ENCODE data around the gene FUZ.
A peak's percentile ranks its signal among the peaks of the same experiment; 100 is the strongest.

Gene FUZ

DNA sequence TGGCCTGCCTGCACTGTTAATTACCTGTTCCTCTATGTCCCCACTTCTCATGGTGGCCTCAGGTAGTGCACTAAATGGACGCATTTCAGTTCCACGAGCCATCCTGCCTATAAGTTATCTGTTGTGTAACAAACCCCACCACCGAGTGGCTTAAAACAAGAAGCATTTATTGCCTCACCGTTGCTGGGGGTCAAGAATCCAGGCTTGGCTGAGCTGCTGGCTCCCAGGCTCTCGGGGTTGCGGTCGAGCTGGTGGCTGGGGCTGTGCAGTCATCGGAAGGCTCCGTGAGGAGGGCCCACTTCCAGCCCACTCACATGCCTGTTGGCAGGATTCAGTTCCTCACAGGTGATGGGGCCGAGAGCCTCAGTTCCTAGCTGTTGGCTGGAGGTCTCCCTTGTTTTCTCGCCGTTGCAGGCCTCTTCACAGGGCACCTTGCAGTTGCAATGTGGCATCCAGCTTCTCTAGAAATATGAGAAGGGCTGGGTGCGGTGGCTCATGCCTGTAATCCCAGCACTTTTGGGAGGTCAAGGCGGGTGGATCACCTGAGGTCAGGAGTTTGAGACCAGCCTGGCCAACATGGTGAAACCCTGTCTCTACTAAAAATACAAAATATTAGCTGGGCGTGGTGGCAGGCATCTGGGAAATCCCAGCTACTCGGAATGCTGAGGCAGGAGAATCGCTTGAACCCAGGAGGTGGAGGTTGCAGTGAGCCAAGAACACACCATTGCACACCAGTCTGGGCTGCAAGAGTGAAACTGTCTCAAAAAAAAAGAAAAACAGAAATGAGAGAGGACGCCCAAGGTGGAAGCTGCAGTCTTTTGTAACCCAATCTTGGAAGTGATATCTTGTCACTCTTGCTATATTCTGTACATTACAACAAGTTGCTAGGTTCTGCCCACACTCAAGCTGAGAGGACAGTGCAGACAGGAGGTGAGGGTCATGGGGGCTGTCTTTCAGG is 31.3 kb upstream of the FUZ start:
- H3K18ac ChIP-seq (ENCODE audit: low read length), result no peak overlapping the region
- no peak overlapping the region for H2AFZ ChIP-seq (ENCODE audit: insufficient read depth, low read length, poor library complexity)
- no peaks in the 10 kb centered on the region for H3K9me3 ChIP-seq (ENCODE audit: insufficient read depth, low read depth, low read length)
- no peak overlapping the region for H3K4ac ChIP-seq (ENCODE audit: low read depth, low read length)
- H3K14ac ChIP-seq (ENCODE audit: low read length), result no peak overlapping the region
- peaks cover 0 to 4% of the 10 kb centered on the region in 2 experiments for H3K4me1 ChIP-seq (ENCODE audit: control insufficient read depth in 1 of 2, insufficient read depth in 2 of 2, low read length in 2 of 2)
- H3K9ac ChIP-seq (ENCODE audit: low read length), result no peak overlapping the region
- peak; percentile 43 to 48 for DNase-seq
- H3K4me2 ChIP-seq (ENCODE audit: low read length), result no peak overlapping the region
- H3K79me2 ChIP-seq (ENCODE audit: control insufficient read depth, insufficient read depth, low read length, poor library complexity), result no peaks in the 10 kb centered on the region
- WGBS (ENCODE audit: extremely low coverage, insufficient coverage, insufficient read length), result no CpG with 5 or more reads among the region's 18 CpGs
- no peak overlapping the region for H3K4me3 ChIP-seq (ENCODE audit: low read depth, low read length)
- H4K8ac ChIP-seq (ENCODE audit: low read depth, low read length), result no peak overlapping the region
- no peak overlapping the region for H4K91ac ChIP-seq (ENCODE audit: low read depth, low read length)
- no peaks in the 10 kb centered on the region for H3K27me3 ChIP-seq (ENCODE audit: insufficient read depth, low read length)
- peaks cover 16 to 18% of the 10 kb centered on the region in 2 experiments for H3K36me3 ChIP-seq (ENCODE audit: control insufficient read depth in 1 of 2, insufficient read depth in 2 of 2, low read length in 2 of 2)
- no peak overlapping the region for H2BK120ac ChIP-seq (ENCODE audit: insufficient read depth, low read length, poor library complexity)
- H4K12ac ChIP-seq (ENCODE audit: low read depth, low read length), result no peak overlapping the region
- H3K23ac ChIP-seq (ENCODE audit: low read length), result no peak overlapping the region
- no peak overlapping the region for H3K27ac ChIP-seq (ENCODE audit: low read depth, low read length)
- H2BK12ac ChIP-seq (ENCODE audit: low read length), result no peak overlapping the region
- no peak overlapping the region for H2BK5ac ChIP-seq (ENCODE audit: low read depth, low read length, poor library complexity)
- no peak overlapping the region for H2AK5ac ChIP-seq (ENCODE audit: low read length)
- no peaks in the 10 kb centered on the region for H3K79me1 ChIP-seq (ENCODE audit: low read length)

DNA sequence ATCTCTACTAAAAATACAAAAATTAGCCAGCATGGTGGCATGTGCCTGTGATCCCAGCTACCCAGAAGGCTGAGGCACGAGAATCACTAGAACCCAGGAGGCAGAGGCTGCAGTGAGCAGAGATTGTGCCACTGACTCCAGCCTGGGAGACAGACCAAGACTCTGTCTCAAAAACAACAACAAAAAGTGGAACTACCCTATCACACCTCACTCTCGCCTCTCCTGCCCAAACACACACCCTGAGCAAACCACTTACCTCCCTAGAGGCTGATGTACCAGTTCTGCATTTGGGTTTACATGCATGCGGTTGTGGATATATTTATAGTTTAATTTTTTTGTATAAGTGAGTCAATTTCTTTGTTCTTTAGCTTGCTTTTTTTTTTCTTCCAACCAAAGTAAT is 30.2 kb upstream of the FUZ start:
- Histone ChIP-seq H3K4me2 (ENCODE audit: low read length) (no peak overlapping the region), H4K12ac (ENCODE audit: low read depth, low read length) (no peak overlapping the region), H4K8ac (ENCODE audit: low read depth, low read length) (no peak overlapping the region), H2AK5ac (ENCODE audit: low read length) (no peak overlapping the region), H3K4me1 (ENCODE audit: control insufficient read depth in 1 of 2, insufficient read depth in 2 of 2, low read length in 2 of 2) (peaks cover 0 to 2% of the 10 kb centered on the region in 2 experiments), H3K23ac (ENCODE audit: low read length) (no peak overlapping the region), H3K9ac (ENCODE audit: low read length) (no peak overlapping the region), H3K27me3 (ENCODE audit: insufficient read depth, low read length) (no peaks in the 10 kb centered on the region), H3K18ac (ENCODE audit: low read length) (no peak overlapping the region), H4K91ac (ENCODE audit: low read depth, low read length) (no peak overlapping the region), H3K14ac (ENCODE audit: low read length) (no peak overlapping the region), H2BK120ac (ENCODE audit: insufficient read depth, low read length, poor library complexity) (no peak overlapping the region), H3K36me3 (ENCODE audit: control insufficient read depth in 1 of 2, insufficient read depth in 2 of 2, low read length in 2 of 2) (peaks cover 25 to 26% of the 10 kb centered on the region in 2 experiments), H2BK12ac (ENCODE audit: low read length) (no peak overlapping the region), H3K27ac (ENCODE audit: low read depth, low read length) (no peak overlapping the region), H3K4me3 (ENCODE audit: low read depth, low read length) (no peak overlapping the region), H2AFZ (ENCODE audit: insufficient read depth, low read length, poor library complexity) (no peak overlapping the region), H2BK5ac (ENCODE audit: low read depth, low read length, poor library complexity) (no peak overlapping the region), H3K79me1 (ENCODE audit: low read length) (no peaks in the 10 kb centered on the region), H3K9me3 (ENCODE audit: insufficient read depth, low read depth, low read length) (no peaks in the 10 kb centered on the region), H3K4ac (ENCODE audit: low read depth, low read length) (no peak overlapping the region), H3K79me2 (ENCODE audit: control insufficient read depth, insufficient read depth, low read length, poor library complexity) (no peaks in the 10 kb centered on the region)
- WGBS (ENCODE audit: extremely low coverage, insufficient coverage, insufficient read length), result no CpG with 5 or more reads among the region's 3 CpGs
- DNase-seq, result no peak

GRCh38 chr19:49840736-49841249 is 27.7 kb upstream of the FUZ start:
- Histone ChIP-seq H3K4me1 (ENCODE audit: control insufficient read depth in 1 of 2, insufficient read depth in 2 of 2, low read length in 2 of 2) (peaks cover 0 to 3% of the 10 kb centered on the region in 2 experiments), H3K4me3 (ENCODE audit: low read depth, low read length) (no peak overlapping the region), H4K8ac (ENCODE audit: low read depth, low read length) (no peak overlapping the region), H3K14ac (ENCODE audit: low read length) (no peak overlapping the region), H3K79me2 (ENCODE audit: control insufficient read depth, insufficient read depth, low read length, poor library complexity) (no peaks in the 10 kb centered on the region), H3K27me3 (ENCODE audit: insufficient read depth, low read length) (no peaks in the 10 kb centered on the region), H3K27ac (ENCODE audit: low read depth, low read length) (no peak overlapping the region), H2BK5ac (ENCODE audit: low read depth, low read length, poor library complexity) (no peak overlapping the region), H2BK120ac (ENCODE audit: insufficient read depth, low read length, poor library complexity) (no peak overlapping the region), H4K12ac (ENCODE audit: low read depth, low read length) (no peak overlapping the region), H3K18ac (ENCODE audit: low read length) (no peak overlapping the region), H3K23ac (ENCODE audit: low read length) (no peak overlapping the region), H3K9ac (ENCODE audit: low read length) (no peak overlapping the region), H2AFZ (ENCODE audit: insufficient read depth, low read length, poor library complexity) (no peak overlapping the region), H4K91ac (ENCODE audit: low read depth, low read length) (no peak overlapping the region), H3K9me3 (ENCODE audit: insufficient read depth, low read depth, low read length) (no peaks in the 10 kb centered on the region), H2BK12ac (ENCODE audit: low read length) (no peak overlapping the region), H3K4me2 (ENCODE audit: low read length) (no peak overlapping the region), H3K79me1 (ENCODE audit: low read length) (no peaks in the 10 kb centered on the region), H3K4ac (ENCODE audit: low read depth, low read length) (no peak overlapping the region), H2AK5ac (ENCODE audit: low read length) (no peak overlapping the region), H3K36me3 (ENCODE audit: control insufficient read depth in 1 of 2, insufficient read depth in 2 of 2, low read length in 2 of 2) (peaks cover 48 to 50% of the 10 kb centered on the region in 2 experiments)
- no peak for DNase-seq
- no CpG with 5 or more reads among the region's 17 CpGs for WGBS (ENCODE audit: extremely low coverage, insufficient coverage, insufficient read length)

- Histone ChIP-seq H3K18ac (ENCODE audit: low read length) (no peak overlapping the region), H2AK5ac (ENCODE audit: low read length) (no peak overlapping the region), H3K27me3 (ENCODE audit: insufficient read depth, low read length) (no peaks in the 10 kb centered on the region), H3K14ac (ENCODE audit: low read length) (no peak overlapping the region), H2BK12ac (ENCODE audit: low read length) (no peak overlapping the region), H3K79me1 (ENCODE audit: low read length) (no peaks in the 10 kb centered on the region), H3K79me2 (ENCODE audit: control insufficient read depth, insufficient read depth, low read length, poor library complexity) (no peaks in the 10 kb centered on the region), H3K9me3 (ENCODE audit: insufficient read depth, low read depth, low read length) (no peaks in the 10 kb centered on the region), H4K12ac (ENCODE audit: low read depth, low read length) (no peak overlapping the region), H3K9ac (ENCODE audit: low read length) (no peak overlapping the region), H3K4ac (ENCODE audit: low read depth, low read length) (no peak overlapping the region), H3K4me3 (ENCODE audit: low read depth, low read length) (no peak overlapping the region), H4K91ac (ENCODE audit: low read depth, low read length) (no peak overlapping the region), H3K36me3 (ENCODE audit: control insufficient read depth in 1 of 2, insufficient read depth in 2 of 2, low read length in 2 of 2) (peaks cover 53 to 54% of the 10 kb centered on the region in 2 experiments), H2BK120ac (ENCODE audit: insufficient read depth, low read length, poor library complexity) (no peak overlapping the region), H3K4me2 (ENCODE audit: low read length) (no peak overlapping the region), H4K8ac (ENCODE audit: low read depth, low read length) (no peak overlapping the region), H3K27ac (ENCODE audit: low read depth, low read length) (no peak overlapping the region), H2BK5ac (ENCODE audit: low read depth, low read length, poor library complexity) (no peak overlapping the region), H3K4me1 (ENCODE audit: control insufficient read depth in 1 of 2, insufficient read depth in 2 of 2, low read length in 2 of 2) (peaks cover 0 to 3% of the 10 kb centered on the region in 2 experiments), H3K23ac (ENCODE audit: low read length) (no peak overlapping the region), H2AFZ (ENCODE audit: insufficient read depth, low read length, poor library complexity) (no peak overlapping the region)
- no peak for DNase-seq
- no CpG with 5 or more reads among the region's 11 CpGs for WGBS (ENCODE audit: extremely low coverage, insufficient coverage, insufficient read length)
Observed at GRCh38 chr19:49840321-49840720, 27.2 kb upstream of the FUZ start.

Data from trophoblast cell (in vitro differentiated cells and primary cell).